Inflammatory macrophage treated with lipopolysaccharide for 1 hour (primary cell): ENCODE data around the gene LY6G5B.
A peak's percentile ranks its signal among the peaks of the same experiment; 100 is the strongest.

ENCODE experiments used
- DNase-seq, 2 donors: peaks; one replicate each; pipeline ENCODE4 v3.0.0-alpha.2; 2020 to 2022

LY6G5B gene, protein sequence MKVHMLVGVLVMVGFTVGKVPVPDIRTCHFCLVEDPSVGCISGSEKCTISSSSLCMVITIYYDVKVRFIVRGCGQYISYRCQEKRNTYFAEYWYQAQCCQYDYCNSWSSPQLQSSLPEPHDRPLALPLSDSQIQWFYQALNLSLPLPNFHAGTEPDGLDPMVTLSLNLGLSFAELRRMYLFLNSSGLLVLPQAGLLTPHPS

GRCh38 chr6:31669676-31670075 is at the start of gene LY6G5B:
TSS of gene LY6G5B (plus strand) at chr6:31669976. CDS start at chr6:31670951, 975 bp downstream.
- DNase-seq, result no peak

DNA sequence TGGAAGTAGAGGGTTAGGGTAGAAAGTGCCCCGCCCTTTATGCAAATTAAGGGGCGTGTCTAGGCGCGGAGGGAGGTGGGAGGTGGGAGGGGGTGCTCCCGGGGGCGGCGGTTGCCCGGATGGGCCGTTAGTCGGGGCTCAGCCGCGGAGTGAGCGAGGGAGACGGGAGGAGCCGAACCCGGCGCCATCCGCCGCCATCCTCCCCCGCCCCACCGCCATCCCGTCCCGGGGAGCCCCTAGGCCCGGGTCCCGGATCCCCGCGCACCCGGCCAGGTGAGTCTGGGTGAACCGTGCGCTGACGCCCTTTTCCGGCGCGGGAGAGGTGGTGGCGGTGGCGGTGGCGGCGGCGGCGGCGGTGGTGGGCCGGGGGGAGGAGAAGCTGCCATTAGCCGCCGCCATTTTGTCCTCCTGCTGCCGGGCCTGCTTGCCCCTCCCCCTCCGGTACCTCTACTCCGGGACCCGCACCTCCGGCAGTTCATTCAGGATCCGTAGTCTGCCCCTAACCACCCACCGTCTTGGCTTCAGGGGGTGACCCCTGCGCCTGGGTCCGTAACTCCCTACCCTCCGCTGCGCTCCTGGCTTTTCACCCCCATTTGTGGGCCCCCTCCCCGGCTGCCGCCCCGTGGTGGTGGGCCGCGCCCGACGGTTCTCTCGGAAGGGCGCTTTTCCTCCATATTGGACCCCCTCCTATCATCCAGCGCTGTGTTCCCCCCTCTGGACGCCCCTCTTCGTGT is 49.0 kb upstream of the LY6G5B start, which contains the start of gene PRRC2A:
TSS of gene PRRC2A (plus strand) at position 130 of the 734 bp plus-strand sequence. CDS start 2,075 bp downstream, outside the sequence.
- peak in 1 of 2 donors; percentile 52 for DNase-seq

- DNase-seq, result no peak
These were observed 48.3 kb upstream of the LY6G5B start for GRCh38 chr6:31621320-31621939.

DNA sequence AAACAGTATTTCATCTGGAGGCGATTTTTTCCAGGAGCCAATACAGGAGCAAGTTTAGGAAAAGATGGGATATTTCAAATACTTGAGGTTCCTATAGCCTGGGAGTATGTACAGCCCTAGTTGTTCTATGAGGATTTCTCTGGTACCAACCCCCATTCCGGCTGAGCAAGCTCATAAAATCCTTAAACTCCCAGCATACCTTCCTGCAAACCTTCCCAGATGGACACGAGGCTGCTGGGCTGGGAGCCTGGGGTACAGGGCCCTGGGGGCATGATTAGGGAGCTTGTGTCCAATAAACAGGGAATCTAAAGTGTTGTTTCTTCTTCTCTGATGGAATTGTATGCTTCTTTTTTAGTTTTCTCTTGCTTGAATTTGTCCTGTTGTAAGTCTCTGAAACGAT is 47.8 kb upstream of the LY6G5B start:
- DNase-seq, result no peak

- DNase-seq, result peak; percentile 54 to 69
These were observed 47.1 kb upstream of the LY6G5B start for GRCh38 chr6:31622684-31623091.

DNA sequence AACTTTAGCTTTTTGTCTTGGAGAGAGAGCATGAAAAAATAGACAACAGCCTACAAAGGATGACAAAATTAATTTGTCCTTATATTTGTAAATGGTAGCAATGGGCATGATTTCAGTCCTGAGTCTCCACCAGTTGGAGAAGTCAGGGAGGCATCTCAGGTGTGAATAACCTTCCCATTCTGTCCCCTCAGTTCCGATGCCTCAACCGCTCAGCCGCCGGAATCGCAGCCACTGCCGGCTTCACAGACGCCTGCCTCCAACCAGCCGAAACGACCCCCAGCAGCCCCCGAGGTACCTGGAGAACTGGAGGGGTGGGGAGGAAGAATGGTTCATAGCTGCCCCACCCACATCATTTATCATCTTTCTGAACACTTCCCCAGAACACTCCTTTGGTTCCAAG is 45.7 kb upstream of the LY6G5B start:
- DNase-seq, result no peak

- no peak for DNase-seq
These were observed 42.8 kb upstream of the LY6G5B start for GRCh38 chr6:31626952-31627351.

GRCh38 chr6:31627690-31628287 is 42.0 kb upstream of the LY6G5B start:
- DNase-seq, result no peak

DNA sequence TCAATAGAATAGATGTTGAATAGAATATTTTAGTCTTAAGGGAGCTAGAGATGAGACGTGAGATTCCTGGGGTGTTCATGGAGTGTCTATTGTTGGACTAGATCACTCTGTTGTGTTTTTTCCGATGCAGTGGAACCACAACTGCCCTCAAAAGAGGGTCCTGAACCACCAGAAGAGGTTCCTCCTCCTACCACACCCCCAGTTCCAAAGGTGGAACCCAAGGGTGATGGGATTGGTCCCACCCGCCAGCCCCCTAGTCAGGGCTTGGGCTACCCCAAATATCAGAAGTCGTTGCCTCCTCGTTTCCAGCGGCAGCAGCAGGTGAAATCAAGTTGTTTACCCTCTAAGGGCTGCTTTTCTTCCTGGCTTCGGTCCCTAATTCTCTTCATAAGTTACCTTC is 40.8 kb upstream of the LY6G5B start:
- no peak for DNase-seq

DNA sequence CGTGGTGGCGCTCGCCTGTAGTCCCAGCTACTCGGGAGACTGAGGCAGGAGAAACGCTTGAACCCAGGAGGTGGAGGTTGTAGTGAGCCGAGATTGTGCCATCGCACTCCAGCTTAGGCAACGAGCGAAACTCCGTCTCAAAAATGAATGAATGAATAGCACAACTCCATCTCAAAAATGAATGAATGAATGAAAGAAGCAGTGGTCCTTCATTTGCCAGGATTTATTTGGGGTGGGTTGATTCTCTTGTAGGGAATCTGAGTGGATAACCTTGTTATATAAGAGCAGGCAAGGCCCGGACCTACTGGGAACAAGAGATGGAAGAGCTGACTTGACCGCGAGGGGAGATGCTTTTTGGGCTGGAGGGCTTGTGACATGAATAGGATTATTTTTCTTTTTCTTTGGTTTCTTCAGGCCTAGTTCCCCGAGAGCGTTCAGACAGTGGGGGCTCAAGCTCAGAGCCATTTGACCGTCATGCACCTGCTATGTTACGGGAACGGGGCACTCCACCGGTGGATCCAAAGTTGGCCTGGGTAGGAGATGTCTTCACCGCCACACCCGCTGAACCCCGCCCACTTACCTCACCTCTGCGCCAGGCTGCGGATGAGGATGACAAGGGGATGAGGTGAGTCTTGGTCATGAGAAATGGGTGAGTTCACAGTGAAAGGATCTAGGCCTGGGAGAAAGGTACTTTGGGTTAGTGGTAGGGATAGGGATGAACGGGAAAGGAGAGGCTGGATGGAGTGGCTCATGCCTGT is 39.4 kb upstream of the LY6G5B start:
- DNase-seq, result no peak

- DNase-seq, result no peak
These were observed 38.6 kb upstream of the LY6G5B start for GRCh38 chr6:31631209-31631608.

DNA sequence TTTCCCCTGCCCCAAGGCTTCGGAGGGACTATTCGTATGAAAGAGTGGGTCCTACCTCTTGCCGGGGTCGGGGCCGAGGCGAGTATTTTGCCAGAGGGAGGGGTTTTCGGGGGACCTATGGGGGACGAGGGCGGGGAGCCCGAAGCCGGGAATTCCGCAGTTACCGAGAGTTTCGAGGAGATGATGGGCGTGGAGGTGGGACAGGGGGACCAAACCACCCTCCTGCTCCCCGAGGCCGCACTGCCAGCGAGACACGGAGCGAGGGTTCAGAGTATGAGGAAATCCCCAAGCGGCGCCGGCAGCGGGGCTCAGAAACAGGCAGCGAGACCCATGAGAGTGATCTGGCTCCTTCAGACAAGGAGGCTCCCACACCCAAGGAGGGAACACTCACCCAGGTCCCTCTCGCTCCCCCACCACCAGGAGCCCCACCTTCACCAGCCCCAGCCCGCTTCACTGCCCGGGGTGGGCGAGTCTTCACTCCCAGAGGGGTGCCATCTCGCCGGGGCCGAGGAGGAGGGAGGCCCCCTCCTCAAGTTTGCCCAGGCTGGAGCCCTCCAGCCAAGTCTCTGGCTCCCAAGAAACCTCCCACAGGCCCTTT is 38.0 kb upstream of the LY6G5B start:
- no peak for DNase-seq

DNA sequence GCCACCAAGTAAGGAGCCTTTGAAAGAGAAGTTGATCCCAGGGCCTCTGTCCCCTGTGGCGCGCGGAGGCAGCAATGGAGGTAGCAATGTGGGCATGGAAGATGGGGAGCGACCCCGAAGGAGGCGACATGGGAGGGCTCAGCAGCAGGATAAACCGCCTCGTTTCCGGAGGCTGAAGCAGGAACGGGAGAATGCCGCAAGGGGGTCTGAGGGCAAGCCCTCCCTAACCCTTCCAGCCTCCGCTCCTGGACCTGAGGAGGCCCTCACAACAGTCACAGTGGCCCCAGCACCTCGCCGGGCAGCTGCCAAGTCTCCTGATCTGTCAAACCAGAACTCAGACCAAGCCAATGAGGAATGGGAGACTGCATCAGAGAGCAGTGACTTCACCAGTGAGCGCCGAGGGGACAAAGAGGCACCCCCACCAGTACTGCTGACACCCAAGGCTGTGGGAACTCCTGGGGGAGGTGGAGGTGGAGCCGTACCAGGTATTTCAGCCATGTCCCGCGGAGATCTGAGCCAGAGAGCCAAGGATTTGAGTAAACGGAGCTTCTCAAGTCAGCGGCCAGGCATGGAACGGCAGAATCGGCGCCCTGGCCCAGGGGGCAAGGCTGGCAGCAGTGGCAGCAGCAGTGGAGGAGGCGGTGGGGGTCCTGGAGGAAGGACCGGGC is 37.4 kb upstream of the LY6G5B start:
- no peak for DNase-seq

GRCh38 chr6:31633447-31633846 is 36.3 kb upstream of the LY6G5B start:
- no peak for DNase-seq

- DNase-seq, result no peak
These were observed 35.6 kb upstream of the LY6G5B start for GRCh38 chr6:31634131-31634530.

- DNase-seq, result no peak
These were observed 34.7 kb upstream of the LY6G5B start for GRCh38 chr6:31634969-31635575.

DNA sequence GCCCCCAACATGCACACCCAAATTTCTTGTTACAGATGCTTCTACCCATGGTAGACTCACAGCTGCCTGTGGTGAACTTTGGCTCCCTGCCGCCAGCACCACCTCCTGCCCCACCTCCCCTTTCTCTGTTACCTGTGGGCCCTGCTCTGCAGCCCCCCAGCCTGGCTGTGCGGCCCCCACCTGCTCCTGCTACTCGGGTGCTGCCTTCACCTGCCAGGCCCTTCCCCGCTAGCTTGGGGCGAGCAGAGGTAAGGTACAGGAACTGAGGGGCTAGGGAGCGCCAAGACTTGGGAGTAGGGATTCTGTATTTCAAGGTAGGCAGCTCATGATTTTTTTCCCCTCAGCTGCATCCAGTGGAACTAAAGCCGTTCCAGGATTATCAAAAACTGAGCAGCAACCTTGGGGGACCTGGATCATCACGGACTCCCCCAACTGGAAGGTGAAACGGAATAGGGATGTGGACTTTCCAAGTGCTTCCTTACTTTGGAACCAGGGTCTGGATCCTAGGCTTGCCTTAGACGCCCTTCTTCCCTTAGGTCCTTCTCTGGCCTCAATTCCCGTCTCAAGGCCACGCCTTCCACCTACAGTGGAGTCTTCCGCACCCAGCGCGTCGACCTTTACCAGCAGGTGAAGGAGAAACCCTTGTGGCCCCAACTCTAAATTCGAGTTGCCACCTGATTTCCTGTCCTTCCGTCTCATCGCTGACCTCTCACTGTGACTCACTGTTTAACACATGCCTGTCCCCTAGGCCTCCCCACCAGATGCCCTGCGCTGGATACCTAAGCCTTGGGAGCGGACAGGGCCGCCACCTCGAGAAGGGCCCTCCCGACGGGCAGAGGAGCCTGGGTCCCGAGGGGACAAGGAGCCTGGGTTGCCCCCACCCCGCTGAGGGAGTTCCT is 32.8 kb upstream of the LY6G5B start:
- DNase-seq, result no peak

DNA sequence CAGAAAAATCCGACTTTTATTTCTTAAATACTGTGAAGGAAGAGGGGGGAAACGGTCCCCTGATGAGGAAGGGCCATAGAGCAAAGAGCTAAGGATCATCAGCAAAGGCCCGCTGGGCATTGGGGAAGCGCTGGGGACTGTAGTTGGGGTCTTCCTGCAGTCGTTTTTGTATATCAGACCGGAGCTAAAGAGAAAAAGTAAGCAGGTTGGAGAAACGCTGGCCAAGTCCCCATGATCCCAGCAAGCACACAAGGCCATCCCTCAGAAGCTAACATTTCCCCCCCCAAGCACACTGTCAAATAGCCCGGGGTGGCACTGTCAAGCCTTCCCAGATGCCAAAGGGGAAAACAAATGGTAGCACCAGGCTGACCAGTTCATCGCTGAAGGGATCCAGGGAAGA is 30.7 kb upstream of the LY6G5B start:
- no peak for DNase-seq

- DNase-seq, result no peak
These were observed 30.3 kb upstream of the LY6G5B start for GRCh38 chr6:31639449-31639861.

GRCh38 chr6:31640612-31641011 is 29.2 kb upstream of the LY6G5B start:
- no peak for DNase-seq
